Myometrial cell (primary cell): ENCODE data around the gene PRG2. TPM values are rescaled to one million over a fixed set of nuclear protein-coding genes. Genes with fewer than 3 reads are reported as not detected.

Experiments used
- total RNA-seq: library from RNA; depleted of rRNA; stranded (reverse); fragments of >200 nt; gene quantifications from 2 replicates; pipeline ENCODE4 v1.2.3, GENCODE V29; 2015

The PRG2 gene
- total RNA-seq = not detected in 2 replicates

GRCh38 chr11:57390535-57390934 is at the start of gene PRG2:
PRG2 (minus strand) TSS chr11:57390650; CDS start chr11:57389944, 706 bp downstream.

GRCh38 chr11:57426929-57427726 is 36.7 kb upstream of the PRG2 start, which contains the start of gene SLC43A3:
SLC43A3 (minus strand) TSS chr11:57427121; CDS start chr11:57426172, 949 bp downstream.

GRCh38 chr11:57380975-57381374 is 9.5 kb downstream of the PRG2 start, which contains the start of gene PRG3:
PRG3 (minus strand) TSS chr11:57381150; CDS start chr11:57380708, 442 bp downstream.

GRCh38 chr11:57338142-57338541 is 52.3 kb downstream of the PRG2 start, which contains the start of gene P2RX3:
P2RX3 (plus strand) TSS chr11:57338352; CDS start chr11:57338551, 199 bp downstream.

Other genes with a start within 250 kb of the PRG2 start
- gene LRRC55, start 208.7 kb downstream of the PRG2 start, total RNA-seq = not detected in 2 replicates
- gene APLNR, start 153.4 kb downstream of the PRG2 start, total RNA-seq = not detected in 2 replicates
- gene TNKS1BP1, start 65.7 kb downstream of the PRG2 start, total RNA-seq = 72.8 and 73.8 TPM in 2 replicates
- 103 and 138 TPM in 2 replicates for gene SSRP1, start 54.8 kb downstream of the PRG2 start, total RNA-seq
- not detected in 2 replicates for gene P2RX3, start 52.3 kb downstream of the PRG2 start, total RNA-seq
- gene PRG3, start 9.5 kb downstream of the PRG2 start, total RNA-seq = not detected in 2 replicates
- gene SLC43A3, start 36.5 kb upstream of the PRG2 start, total RNA-seq = 83.5 and 190 TPM in 2 replicates
- gene RTN4RL2, start 69.9 kb upstream of the PRG2 start, total RNA-seq = 1.4 and 1.7 TPM in 2 replicates
- 19.9 and 20.9 TPM in 2 replicates for gene SLC43A1, start 125.1 kb upstream of the PRG2 start, total RNA-seq
- gene TIMM10, start 140.1 kb upstream of the PRG2 start, total RNA-seq = 41.5 and 43.8 TPM in 2 replicates
- not detected in 2 replicates for gene SMTNL1, start 146.9 kb upstream of the PRG2 start, total RNA-seq
- gene UBE2L6, start 177.0 kb upstream of the PRG2 start, total RNA-seq = 66.6 and 96.0 TPM in 2 replicates
- 157 and 185 TPM in 2 replicates for gene SERPING1, start 207.0 kb upstream of the PRG2 start, total RNA-seq